ENCODE measurements around the gene LYRM2.

LYRM2 gene

DNA sequence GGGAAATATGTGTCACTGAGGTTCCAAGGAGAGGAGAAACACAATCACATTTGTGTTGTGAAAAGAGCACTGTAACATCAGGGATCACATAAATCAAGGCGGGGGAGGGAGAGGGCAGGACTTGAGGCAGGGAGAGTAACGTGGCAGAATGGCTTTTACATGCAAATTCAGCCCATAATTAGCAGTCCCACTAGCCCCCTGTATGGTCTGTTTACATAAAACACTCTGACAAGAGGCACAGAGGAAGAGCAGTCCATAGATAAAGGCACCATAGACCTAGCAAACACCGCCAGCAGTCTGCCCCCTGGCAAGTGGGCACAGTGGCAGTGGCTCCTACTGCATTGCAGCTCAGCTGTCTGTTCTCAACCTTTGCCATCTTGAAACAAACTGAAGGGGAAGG is 82.7 kb downstream of the LYRM2 start:
- FAIRE-seq (no peak), DNase-seq (ENCODE audit: insufficient read length, low spot score) (no peak)

DNA sequence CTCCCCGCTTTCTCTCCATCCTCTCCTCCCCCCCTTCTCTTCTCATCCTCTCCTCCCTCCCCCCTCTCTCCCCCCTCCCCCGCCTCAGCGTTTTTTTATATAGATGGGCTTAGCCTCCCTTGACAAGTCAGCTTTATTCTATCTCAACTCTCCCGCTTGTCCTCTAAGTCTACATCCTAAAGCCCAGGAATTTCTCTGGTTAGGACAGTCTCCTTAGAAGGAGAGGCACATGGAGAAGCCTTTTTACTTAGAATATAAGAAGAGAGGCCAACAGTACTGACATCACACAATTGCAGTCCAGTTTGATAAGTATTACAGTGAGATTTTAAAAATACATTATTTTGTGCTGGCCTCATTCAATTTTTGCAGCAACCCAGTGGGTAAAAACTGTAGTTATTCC is 83.5 kb downstream of the LYRM2 start:
- TF ChIP-seq POLR2A (IDR thresholded peaks at IDR 0.05; ENCODE audit: low read depth, low read length) (no peak), SPI1 (IDR thresholded peaks at IDR 0.05; ENCODE audit: low read depth, low read length) (no peak), PAX5 (IDR thresholded peaks at IDR 0.05; ENCODE audit: insufficient read depth, low read length, severe bottlenecking) (no peak)
- FAIRE-seq = no peak
- no peak for DNase-seq (ENCODE audit: insufficient read length, low spot score)

More for the DNA sequence above, 82.7 kb downstream of the LYRM2 start:
- no peak for TF ChIP-seq POLR2AphosphoS5 (IDR thresholded peaks at IDR 0.05; ENCODE audit: low read depth, low read length)
- TF ChIP-seq POU2F2 (IDR thresholded peaks at IDR 0.05; ENCODE audit: low read depth, low read length) = no peak
- TF ChIP-seq PAX5 (IDR thresholded peaks at IDR 0.05; ENCODE audit: insufficient read depth, low read length, severe bottlenecking) = no peak
- no peak for TF ChIP-seq TAF1 (IDR thresholded peaks at IDR 0.05; ENCODE audit: low read depth, low read length)
- TF ChIP-seq SPI1 (IDR thresholded peaks at IDR 0.05; ENCODE audit: low read depth, low read length) = no peak
- TF ChIP-seq POLR2A (IDR thresholded peaks at IDR 0.05; ENCODE audit: low read depth, low read length) = no peak

DNA sequence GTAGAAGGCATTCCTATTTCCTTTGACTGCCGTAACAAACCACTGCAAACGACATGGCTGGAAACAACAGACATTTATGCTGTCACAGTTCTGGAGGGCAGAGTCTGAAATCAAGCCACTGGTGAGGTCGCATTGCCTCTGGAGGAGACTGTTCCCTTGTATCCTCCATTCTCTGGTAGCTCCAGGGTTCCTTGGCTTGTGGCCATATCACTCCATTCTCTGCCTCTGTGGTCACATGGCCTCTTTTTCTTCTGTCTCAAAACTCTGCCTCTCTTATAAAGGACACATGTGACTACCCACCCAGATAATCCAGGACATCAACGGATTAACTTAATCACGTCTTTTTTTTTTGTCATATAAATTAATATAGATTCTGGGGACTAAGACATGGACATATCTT is 84.4 kb downstream of the LYRM2 start:
- no peak for TF ChIP-seq POU2F2 (IDR thresholded peaks at IDR 0.05; ENCODE audit: low read depth, low read length)
- TF ChIP-seq TAF1 (IDR thresholded peaks at IDR 0.05; ENCODE audit: low read depth, low read length) = no peak
- no peak for TF ChIP-seq POLR2A (IDR thresholded peaks at IDR 0.05; ENCODE audit: low read depth, low read length)
- no peak for TF ChIP-seq PAX5 (IDR thresholded peaks at IDR 0.05; ENCODE audit: insufficient read depth, low read length, severe bottlenecking)
- no peak for DNase-seq (ENCODE audit: insufficient read length, low spot score)
- FAIRE-seq = no peak

DNA sequence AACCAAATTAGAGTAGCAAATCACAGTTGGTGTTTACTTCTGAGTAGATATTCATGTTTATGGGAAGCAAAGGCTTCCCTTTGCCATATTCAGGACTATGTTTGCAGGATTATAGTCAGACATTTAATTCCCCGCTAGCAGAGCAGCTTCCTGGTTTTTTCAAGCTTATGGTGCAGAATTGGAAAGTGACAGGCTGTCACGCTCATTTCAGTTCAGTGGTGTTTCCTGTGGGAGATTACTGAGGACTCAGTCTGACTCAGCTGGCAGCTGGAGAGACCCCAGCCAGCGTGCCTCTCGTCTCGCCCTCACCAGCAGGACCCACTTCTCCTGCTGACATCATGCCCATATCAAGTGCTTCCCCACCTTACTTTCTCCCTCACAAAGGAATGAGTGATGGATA is 85.1 kb downstream of the LYRM2 start:
- FAIRE-seq = no peak
- no peak for TF ChIP-seq TAF1 (IDR thresholded peaks at IDR 0.05; ENCODE audit: low read depth, low read length)
- TF ChIP-seq SPI1 (IDR thresholded peaks at IDR 0.05; ENCODE audit: low read depth, low read length) = no peak
- no peak for TF ChIP-seq POLR2AphosphoS5 (IDR thresholded peaks at IDR 0.05; ENCODE audit: low read depth, low read length)
- no peak for TF ChIP-seq POLR2A (IDR thresholded peaks at IDR 0.05; ENCODE audit: low read depth, low read length)
- no peak for TF ChIP-seq PAX5 (IDR thresholded peaks at IDR 0.05; ENCODE audit: insufficient read depth, low read length, severe bottlenecking)
- TF ChIP-seq POU2F2 (IDR thresholded peaks at IDR 0.05; ENCODE audit: low read depth, low read length) = no peak

DNA sequence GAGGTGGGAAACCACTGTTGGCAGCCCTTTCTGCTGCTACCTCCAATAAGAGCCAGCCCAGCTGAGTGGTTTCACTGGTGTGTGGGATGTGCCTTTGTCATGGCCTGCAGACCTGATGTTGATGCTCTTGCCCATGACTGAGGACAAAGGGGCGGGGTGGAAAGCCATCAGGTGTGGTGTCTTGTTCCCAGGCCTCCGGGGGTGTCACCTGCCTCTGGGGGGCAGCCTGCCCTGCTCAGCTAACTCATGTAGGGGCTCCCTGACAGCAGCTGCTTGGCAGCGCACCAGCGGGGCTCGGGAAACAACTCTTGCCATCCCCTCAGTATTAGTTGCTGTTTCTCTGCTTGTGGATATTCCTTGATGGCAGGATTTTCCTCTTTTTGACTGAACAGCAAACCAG is 91.3 kb downstream of the LYRM2 start:
- FAIRE-seq (no peak), DNase-seq (ENCODE audit: insufficient read length, low spot score) (no peak)
- TF ChIP-seq TAF1 (IDR thresholded peaks at IDR 0.05; ENCODE audit: low read depth, low read length) = no peak
- no peak for TF ChIP-seq POLR2AphosphoS5 (IDR thresholded peaks at IDR 0.05; ENCODE audit: low read depth, low read length)
- TF ChIP-seq POU2F2 (IDR thresholded peaks at IDR 0.05; ENCODE audit: low read depth, low read length) = no peak
- no peak for TF ChIP-seq POLR2A (IDR thresholded peaks at IDR 0.05; ENCODE audit: low read depth, low read length)
- TF ChIP-seq PAX5 (IDR thresholded peaks at IDR 0.05; ENCODE audit: insufficient read depth, low read length, severe bottlenecking) = no peak
- no peak for TF ChIP-seq SPI1 (IDR thresholded peaks at IDR 0.05; ENCODE audit: low read depth, low read length)

More for the DNA sequence above, 85.1 kb downstream of the LYRM2 start:
- no peak for DNase-seq (ENCODE audit: insufficient read length, low spot score)

DNA sequence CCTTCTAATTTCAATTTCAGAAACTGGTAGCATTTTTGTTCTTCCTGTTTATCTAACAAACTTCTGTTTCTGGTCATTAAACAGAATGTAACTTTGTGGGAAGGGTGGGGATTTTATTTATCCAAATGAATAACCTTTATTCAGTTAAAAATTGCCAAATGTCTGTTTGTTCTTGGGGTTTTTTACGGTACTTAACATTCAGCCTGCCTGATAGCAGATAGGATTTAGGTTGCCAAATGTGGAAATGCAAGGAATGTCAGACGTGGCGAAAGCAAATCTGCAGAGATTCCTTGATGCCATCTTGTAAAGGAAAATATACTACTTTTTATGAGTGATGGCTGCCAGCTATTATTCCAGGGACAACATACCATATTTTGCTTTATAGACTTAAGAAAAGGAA is 95.7 kb downstream of the LYRM2 start:
- TF ChIP-seq SPI1 (IDR thresholded peaks at IDR 0.05; ENCODE audit: low read depth, low read length) (no peak), PAX5 (IDR thresholded peaks at IDR 0.05; ENCODE audit: insufficient read depth, low read length, severe bottlenecking) (no peak), POLR2A (IDR thresholded peaks at IDR 0.05; ENCODE audit: low read depth, low read length) (no peak), POU2F2 (IDR thresholded peaks at IDR 0.05; ENCODE audit: low read depth, low read length) (no peak), TAF1 (IDR thresholded peaks at IDR 0.05; ENCODE audit: low read depth, low read length) (no peak), POLR2AphosphoS5 (IDR thresholded peaks at IDR 0.05; ENCODE audit: low read depth, low read length) (no peak)
- FAIRE-seq = no peak
- no peak for DNase-seq (ENCODE audit: insufficient read length, low spot score)

DNA sequence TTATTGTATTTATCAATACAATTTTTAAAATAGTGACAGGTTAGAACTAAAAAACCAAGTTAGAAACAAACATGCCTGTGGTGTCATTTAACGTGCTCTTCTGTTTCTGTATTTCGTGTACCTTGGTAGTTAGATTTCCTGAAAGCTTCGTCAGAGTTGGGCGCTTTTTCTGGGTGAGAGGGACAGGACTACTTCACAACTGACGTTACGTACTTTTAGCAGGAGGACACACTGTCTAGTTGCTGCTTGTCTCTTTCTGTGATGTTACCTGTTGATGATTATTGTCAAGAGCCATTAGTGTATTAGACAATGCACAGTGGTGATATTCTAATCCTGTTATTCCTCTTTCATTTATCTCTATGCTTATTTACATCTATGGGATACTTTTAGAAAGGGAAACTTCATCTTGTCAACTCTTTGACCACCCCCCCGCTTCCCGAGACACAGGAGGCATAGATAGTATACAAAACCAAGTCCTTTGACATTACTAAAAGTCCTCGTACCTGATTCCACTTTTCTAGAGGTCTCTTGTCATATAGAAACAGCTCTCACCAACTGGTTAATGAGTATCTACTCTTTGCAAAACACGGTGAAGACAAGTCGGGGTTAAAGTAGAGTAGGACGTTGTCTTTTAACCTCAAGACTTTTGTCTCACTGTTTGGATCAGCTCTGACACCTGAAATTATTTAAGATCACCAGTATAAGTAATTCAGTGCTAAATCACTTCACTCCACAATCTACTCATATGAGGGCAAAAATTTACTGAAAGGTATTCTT is 96.3 kb downstream of the LYRM2 start:
- DNase-seq (ENCODE audit: insufficient read length, low spot score) = no peak
- TF ChIP-seq POLR2A (IDR thresholded peaks at IDR 0.05; ENCODE audit: low read depth, low read length) = no peak
- TF ChIP-seq PAX5 (IDR thresholded peaks at IDR 0.05; ENCODE audit: insufficient read depth, low read length, severe bottlenecking) = no peak
- TF ChIP-seq SPI1 (IDR thresholded peaks at IDR 0.05; ENCODE audit: low read depth, low read length) = no peak
- TF ChIP-seq POU2F2 (IDR thresholded peaks at IDR 0.05; ENCODE audit: low read depth, low read length) = no peak
- TF ChIP-seq POLR2AphosphoS5 (IDR thresholded peaks at IDR 0.05; ENCODE audit: low read depth, low read length) = no peak
- TF ChIP-seq TAF1 (IDR thresholded peaks at IDR 0.05; ENCODE audit: low read depth, low read length) = no peak
- no peak for FAIRE-seq

DNA sequence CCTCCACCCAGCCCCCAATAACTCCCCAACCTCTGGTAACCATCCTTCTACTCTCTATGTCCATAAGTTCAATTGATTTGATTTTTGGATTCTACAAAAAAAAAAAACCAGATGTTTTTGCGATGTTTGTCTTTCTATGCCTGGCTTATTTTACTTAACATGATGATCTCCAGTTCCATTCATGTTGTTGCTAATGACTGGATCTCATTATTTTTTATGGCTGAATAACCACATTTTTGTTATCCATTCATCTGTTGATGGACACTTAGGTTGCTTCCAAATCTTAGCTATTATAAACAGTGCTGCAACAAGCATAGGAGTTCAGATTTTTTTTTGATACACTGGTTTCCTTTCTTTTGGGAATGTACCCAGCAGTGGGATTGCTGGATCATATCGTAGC is 98.8 kb downstream of the LYRM2 start:
- DNase-seq (ENCODE audit: insufficient read length, low spot score) = no peak
- no peak for FAIRE-seq
- no peak for TF ChIP-seq SPI1 (IDR thresholded peaks at IDR 0.05; ENCODE audit: low read depth, low read length)
- no peak for TF ChIP-seq POLR2AphosphoS5 (IDR thresholded peaks at IDR 0.05; ENCODE audit: low read depth, low read length)
- TF ChIP-seq POU2F2 (IDR thresholded peaks at IDR 0.05; ENCODE audit: low read depth, low read length) = no peak
- no peak for TF ChIP-seq TAF1 (IDR thresholded peaks at IDR 0.05; ENCODE audit: low read depth, low read length)
- no peak for TF ChIP-seq PAX5 (IDR thresholded peaks at IDR 0.05; ENCODE audit: insufficient read depth, low read length, severe bottlenecking)
- no peak for TF ChIP-seq POLR2A (IDR thresholded peaks at IDR 0.05; ENCODE audit: low read depth, low read length)

DNA sequence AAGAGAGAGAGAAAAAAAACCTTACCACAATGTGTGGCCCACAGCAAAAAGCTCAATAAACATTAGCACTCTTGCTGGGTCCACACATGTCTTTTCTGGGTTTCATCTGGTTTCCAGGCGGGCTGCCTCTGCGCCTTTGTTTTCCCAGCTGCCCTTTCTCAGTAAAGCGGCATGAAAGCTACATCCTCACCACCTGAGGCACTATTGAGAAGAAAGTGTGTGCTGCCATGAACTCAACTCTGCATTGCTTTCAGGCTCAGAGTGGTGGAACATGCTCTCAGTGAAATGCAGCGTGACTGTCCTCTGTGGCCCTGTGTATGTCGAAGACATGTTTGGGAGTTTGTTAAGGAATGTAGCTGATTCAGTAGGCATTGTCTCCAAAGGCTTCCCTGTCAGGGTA is 102.3 kb downstream of the LYRM2 start:
- FAIRE-seq (no peak), DNase-seq (ENCODE audit: insufficient read length, low spot score) (no peak)
- TF ChIP-seq SPI1 (IDR thresholded peaks at IDR 0.05; ENCODE audit: low read depth, low read length) = no peak
- no peak for TF ChIP-seq POU2F2 (IDR thresholded peaks at IDR 0.05; ENCODE audit: low read depth, low read length)
- no peak for TF ChIP-seq POLR2AphosphoS5 (IDR thresholded peaks at IDR 0.05; ENCODE audit: low read depth, low read length)
- no peak for TF ChIP-seq TAF1 (IDR thresholded peaks at IDR 0.05; ENCODE audit: low read depth, low read length)
- no peak for TF ChIP-seq POLR2A (IDR thresholded peaks at IDR 0.05; ENCODE audit: low read depth, low read length)
- TF ChIP-seq PAX5 (IDR thresholded peaks at IDR 0.05; ENCODE audit: insufficient read depth, low read length, severe bottlenecking) = no peak

DNA sequence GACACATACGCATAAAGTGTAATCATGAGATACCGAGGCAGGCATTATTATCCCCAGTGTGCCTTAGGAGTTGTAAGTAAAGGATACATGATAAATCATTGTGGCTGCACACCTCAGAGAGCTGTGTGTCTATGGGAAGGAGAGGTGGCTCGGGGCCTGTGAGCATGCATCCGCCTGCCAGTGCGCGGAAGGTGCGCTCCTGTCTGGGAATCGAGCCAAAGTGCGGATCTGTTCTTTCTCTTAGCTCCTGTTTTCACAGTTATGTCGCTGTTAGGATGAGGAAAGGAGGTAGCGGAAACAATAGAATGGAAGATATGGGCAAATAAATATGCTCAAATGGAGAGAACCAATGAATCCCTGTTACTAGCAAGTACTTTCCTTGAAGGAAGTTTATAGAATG is 107.6 kb downstream of the LYRM2 start:
- DNase-seq (ENCODE audit: insufficient read length, low spot score) (no peak), FAIRE-seq (no peak)
- TF ChIP-seq POU2F2 (IDR thresholded peaks at IDR 0.05; ENCODE audit: low read depth, low read length) (no peak), POLR2A (IDR thresholded peaks at IDR 0.05; ENCODE audit: low read depth, low read length) (no peak), PAX5 (IDR thresholded peaks at IDR 0.05; ENCODE audit: insufficient read depth, low read length, severe bottlenecking) (no peak), TAF1 (IDR thresholded peaks at IDR 0.05; ENCODE audit: low read depth, low read length) (no peak), SPI1 (IDR thresholded peaks at IDR 0.05; ENCODE audit: low read depth, low read length) (no peak), POLR2AphosphoS5 (IDR thresholded peaks at IDR 0.05; ENCODE audit: low read depth, low read length) (no peak)

All from GM12891 (cell line).